ENCODE data around the gene RPS13.
"Not testable (repeated sequence)": the region's sequence is repeated elsewhere in the genome, so short reads cannot be mapped to it uniquely, and the experiment has no call there.

RPS13 gene

GRCh38 chr11:17036666-17037658, 40.5 kb downstream of the RPS13 start:
- H3K4me3 ChIP-seq (ENCODE audit: insufficient read depth, low read depth, low read length, poor library complexity, severe bottlenecking) = no peak overlapping the region
- DNase-seq = no peak
- no peaks in the 10 kb centered on the region for H3K36me3 ChIP-seq (ENCODE audit: control insufficient read depth, insufficient read depth, low read length)
- H3K4me1 ChIP-seq (ENCODE audit: control insufficient read depth, insufficient read depth, low read length, poor library complexity, severe bottlenecking) = no peaks in the 10 kb centered on the region
- H3K27ac ChIP-seq (ENCODE audit: insufficient read depth, low read length, poor library complexity, severe bottlenecking) = no peak overlapping the region
- no peaks in the 10 kb centered on the region for H3K9me3 ChIP-seq (ENCODE audit: control insufficient read depth, low read length)
- H3K27me3 ChIP-seq (replicated peaks; ENCODE audit: control insufficient read depth, insufficient read depth, low read length, poor library complexity, severe bottlenecking) = no peaks in the 10 kb centered on the region

- not testable (repeated sequence) for H3K27ac ChIP-seq (ENCODE audit: insufficient read depth, low read length, poor library complexity, severe bottlenecking); DNase-seq; H3K4me1 ChIP-seq (ENCODE audit: control insufficient read depth, insufficient read depth, low read length, poor library complexity, severe bottlenecking); H3K36me3 ChIP-seq (ENCODE audit: control insufficient read depth, insufficient read depth, low read length); H3K9me3 ChIP-seq (ENCODE audit: control insufficient read depth, low read length); H3K27me3 ChIP-seq (replicated peaks; ENCODE audit: control insufficient read depth, insufficient read depth, low read length, poor library complexity, severe bottlenecking); H3K4me3 ChIP-seq (ENCODE audit: insufficient read depth, low read depth, low read length, poor library complexity, severe bottlenecking)
Observed at GRCh38 chr11:17034027-17034426, 43.4 kb downstream of the RPS13 start.

- DNase-seq = no peak
- H3K27ac ChIP-seq (ENCODE audit: insufficient read depth, low read length, poor library complexity, severe bottlenecking) = no peak overlapping the region
- no peaks in the 10 kb centered on the region for H3K9me3 ChIP-seq (ENCODE audit: control insufficient read depth, low read length)
- no peaks in the 10 kb centered on the region for H3K36me3 ChIP-seq (ENCODE audit: control insufficient read depth, insufficient read depth, low read length)
- no peaks in the 10 kb centered on the region for H3K27me3 ChIP-seq (replicated peaks; ENCODE audit: control insufficient read depth, insufficient read depth, low read length, poor library complexity, severe bottlenecking)
- no peak overlapping the region for H3K4me3 ChIP-seq (ENCODE audit: insufficient read depth, low read depth, low read length, poor library complexity, severe bottlenecking)
- no peaks in the 10 kb centered on the region for H3K4me1 ChIP-seq (ENCODE audit: control insufficient read depth, insufficient read depth, low read length, poor library complexity, severe bottlenecking)
Observed at GRCh38 chr11:17026487-17027082, 50.9 kb downstream of the RPS13 start.

GRCh38 chr11:17024924-17025323, 52.5 kb downstream of the RPS13 start:
- H3K27ac ChIP-seq (ENCODE audit: insufficient read depth, low read length, poor library complexity, severe bottlenecking) = no peak overlapping the region
- DNase-seq = no peak
- H3K4me3 ChIP-seq (ENCODE audit: insufficient read depth, low read depth, low read length, poor library complexity, severe bottlenecking) = no peak overlapping the region
- H3K27me3 ChIP-seq (replicated peaks; ENCODE audit: control insufficient read depth, insufficient read depth, low read length, poor library complexity, severe bottlenecking) = no peaks in the 10 kb centered on the region
- H3K4me1 ChIP-seq (ENCODE audit: control insufficient read depth, insufficient read depth, low read length, poor library complexity, severe bottlenecking) = no peaks in the 10 kb centered on the region
- H3K9me3 ChIP-seq (ENCODE audit: control insufficient read depth, low read length) = no peaks in the 10 kb centered on the region
- no peaks in the 10 kb centered on the region for H3K36me3 ChIP-seq (ENCODE audit: control insufficient read depth, insufficient read depth, low read length)
